GM18907 (cell line): Measurements from ENCODE around the gene FSCN2.

Source experiments
- ATAC-seq: cut with Tn5 transposase; IDR thresholded peaks from one replicate; pipeline ENCODE4 v1.9.1; 2021; ENCODE audit warnings: mild to moderate bottlenecking, moderate library complexity; ENCODE audit not compliant: unreplicated experiment

The FSCN2 gene

GRCh38 chr17:81538651-81539570 is 10.7 kb downstream of the FSCN2 start:
- no peak for ATAC-seq

GRCh38 chr17:81539571-81539900 is 11.4 kb downstream of the FSCN2 start:
- ATAC-seq: no peak

DNA sequence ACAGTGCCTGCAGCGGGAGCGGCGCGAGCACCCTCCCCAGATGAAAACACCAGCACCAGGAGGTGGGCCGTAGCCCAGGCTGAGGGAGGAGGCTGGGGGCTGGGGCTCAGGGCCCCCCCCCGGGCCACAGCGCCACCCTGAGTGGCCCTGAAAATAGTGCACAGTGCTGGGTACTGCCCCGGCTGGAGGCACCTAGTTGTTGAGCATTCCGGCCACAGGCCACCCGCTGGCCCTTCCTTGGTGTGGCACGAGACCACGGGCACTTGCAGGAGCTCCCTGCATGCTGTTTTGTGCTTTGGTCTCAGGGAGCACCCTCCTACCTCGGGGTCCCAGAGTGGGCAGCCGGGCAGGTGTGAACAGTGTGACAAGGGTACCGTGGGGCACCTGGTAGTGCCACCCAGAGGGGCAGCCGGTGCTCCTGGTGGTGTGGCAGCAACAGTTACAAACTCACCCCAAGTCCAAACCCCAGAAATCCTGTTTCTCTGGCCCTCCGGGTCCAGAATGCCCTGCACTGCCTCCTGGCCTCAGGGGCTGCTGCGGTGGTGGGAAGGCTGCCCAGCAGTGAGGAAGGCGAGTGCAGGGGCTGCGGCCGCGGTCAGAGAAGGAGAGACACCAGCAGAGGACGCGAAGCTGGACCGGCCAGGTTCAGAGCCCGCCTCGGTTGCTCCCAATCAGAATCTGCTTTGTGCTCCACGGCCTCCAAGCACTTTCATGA is 11.9 kb downstream of the FSCN2 start:
- ATAC-seq: no peak

DNA sequence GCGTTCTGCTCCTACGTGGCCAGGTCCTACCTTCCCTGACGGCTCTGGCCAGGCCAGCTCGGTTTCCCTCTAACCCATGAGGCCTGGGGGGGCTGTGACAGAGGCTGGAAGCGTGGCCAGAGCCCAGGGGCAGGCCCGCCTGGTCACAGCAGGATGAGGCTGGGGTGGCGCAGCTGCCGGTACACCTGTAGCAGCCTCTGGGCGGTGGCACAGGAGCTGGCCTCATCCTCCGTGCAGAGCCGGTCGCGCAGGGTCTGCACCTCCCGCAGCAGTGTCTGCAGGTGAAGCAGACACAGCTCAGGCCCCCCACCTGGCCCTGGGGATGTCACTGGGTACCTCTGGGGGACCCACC is 12.5 kb downstream of the FSCN2 start:
- ATAC-seq: no peak

- ATAC-seq: no peak
Observed at GRCh38 chr17:81541123-81541522, 12.9 kb downstream of the FSCN2 start.

GRCh38 chr17:81542431-81543338 is 14.5 kb downstream of the FSCN2 start:
- ATAC-seq: no peak

- no peak for ATAC-seq
Observed at GRCh38 chr17:81543339-81543675, 15.1 kb downstream of the FSCN2 start.

- ATAC-seq: no peak
Observed at GRCh38 chr17:81543756-81544155, 15.6 kb downstream of the FSCN2 start.

DNA sequence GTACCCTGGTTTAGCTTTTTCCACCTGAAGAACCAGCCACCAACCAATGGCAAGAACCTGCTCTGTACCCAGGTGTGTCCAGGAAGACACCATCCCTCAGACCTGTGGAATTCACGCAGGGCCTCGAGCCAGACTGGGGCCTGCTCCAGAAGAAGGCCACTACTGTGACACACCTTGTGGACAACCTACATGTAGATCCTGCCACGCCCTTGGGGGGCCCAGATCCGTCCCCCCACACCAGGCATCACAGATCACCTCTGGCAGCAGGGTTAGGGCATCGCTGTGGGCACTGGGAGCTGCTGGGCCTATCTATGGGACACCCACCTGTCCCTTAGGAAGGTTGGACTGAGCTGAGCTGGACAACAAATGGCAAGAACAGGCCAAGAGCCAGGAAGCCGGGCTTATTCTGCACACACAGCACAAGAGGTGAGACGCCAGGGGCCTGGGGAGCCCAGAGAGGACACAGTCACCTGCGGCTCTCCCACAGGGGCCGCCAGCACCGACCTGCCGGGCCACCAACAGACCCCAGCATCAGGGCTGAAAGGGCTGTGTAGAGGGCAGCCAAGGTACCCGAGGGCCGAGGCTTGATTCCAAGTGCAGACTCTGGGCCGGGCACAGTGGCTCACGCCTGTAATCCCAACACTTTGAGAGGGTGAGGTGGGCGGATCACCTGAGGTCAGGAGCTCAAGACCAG is 16.3 kb downstream of the FSCN2 start:
- ATAC-seq: no peak

DNA sequence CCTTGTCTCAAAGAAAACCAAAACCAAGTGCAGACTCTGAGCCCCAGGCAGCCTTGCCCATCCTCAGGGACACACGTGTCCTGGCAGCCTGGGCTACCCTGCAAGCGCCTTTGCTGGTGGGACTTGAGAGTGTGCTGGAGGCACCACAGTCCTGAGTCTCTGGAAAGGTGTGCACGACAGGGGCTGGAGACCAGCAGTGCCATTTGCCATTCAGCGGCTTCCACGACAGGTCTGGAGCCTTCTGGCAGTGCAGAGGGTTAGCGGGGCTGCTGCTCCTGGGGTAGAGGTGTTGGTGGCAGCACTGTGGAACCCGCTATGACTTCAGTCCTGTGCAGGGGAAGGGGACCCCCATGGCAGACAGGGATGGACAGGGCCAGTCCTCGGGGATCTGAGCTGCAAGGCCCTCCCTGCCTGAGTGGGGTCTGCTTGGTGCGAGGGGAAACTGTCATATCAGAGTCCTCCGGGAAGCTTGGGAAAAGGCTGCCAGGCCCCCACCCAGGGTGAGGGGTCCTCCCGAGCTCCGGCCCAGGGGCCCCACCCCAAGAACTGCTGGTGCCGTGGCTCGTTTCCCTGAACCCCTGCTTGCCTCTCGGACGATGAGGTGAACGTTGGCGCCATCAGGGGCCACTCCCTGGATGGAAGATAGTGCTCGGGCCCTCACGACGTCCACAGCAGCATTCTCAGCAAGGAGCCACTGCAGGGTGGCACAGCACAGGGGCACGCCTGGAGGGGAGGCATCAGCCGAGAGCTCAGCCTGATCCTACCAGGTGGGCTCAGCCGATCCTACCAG is 17.2 kb downstream of the FSCN2 start:
- ATAC-seq: no peak

- ATAC-seq: no peak
Observed at GRCh38 chr17:81546906-81547613, 18.9 kb downstream of the FSCN2 start.

DNA sequence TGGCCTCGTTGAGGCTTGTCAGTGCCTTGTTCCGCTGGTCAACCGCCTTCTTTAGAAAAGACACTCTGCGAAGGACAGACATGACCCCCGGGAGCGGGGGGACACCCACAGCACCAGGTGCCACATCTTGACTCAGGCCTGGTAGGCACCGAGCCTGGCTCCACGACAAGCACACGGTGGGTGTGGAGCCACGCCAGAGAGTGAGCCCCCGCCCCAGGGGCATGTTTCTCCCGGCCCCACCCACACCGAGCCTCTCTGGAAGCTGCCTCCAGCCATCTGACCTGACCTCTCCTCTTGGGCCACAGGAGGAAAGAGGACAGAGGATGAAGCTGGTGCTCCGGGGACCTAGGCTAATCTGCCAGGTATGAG is 19.4 kb downstream of the FSCN2 start:
- no peak for ATAC-seq

DNA sequence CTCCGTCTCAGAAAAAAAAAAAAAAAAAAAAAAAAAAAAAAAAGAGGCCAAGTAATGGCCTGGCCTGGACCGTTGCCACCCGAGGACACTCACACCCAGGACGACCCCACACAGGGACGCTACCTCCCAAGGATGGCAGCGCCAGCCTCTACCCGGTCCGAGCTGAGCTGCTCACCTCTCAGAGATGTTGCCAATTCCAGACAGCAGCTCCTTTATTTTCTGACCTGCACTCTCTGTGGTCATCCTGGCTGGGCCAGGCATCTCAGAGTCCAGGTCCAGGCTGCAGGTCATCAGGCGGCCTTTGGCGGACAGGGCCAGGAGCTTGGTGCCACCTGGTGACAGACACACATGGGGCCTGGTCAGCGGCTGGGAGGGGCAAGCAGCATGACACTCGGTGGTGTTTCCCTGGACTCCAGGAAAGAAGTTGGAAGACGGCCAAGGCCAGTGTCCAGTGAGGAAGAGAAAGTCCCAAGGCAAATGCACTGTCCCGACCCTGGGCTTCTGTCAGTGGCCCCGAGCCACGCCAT is 20.9 kb downstream of the FSCN2 start:
- ATAC-seq: no peak

- ATAC-seq: no peak
Observed at GRCh38 chr17:81549826-81550225, 21.6 kb downstream of the FSCN2 start.

DNA sequence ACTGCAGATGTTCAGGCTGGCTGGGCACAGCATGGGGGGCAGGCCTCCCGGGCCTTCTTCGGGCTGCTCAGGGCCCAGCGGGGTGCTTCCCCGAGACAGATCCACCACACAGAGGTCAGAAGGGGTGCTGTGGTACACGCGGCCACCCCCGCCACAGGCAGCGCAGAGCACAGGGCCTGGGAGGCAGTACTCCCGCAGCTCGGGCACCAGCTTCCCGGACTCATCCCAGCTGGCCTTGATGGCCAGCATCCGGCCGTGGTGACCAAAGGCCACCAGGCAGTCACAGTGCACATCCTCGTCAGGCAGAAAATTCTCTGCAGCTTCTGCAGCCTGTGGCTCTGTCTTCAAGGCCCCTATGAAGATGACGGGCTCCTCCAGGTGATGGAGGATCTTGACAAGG is 22.1 kb downstream of the FSCN2 start:
- no peak for ATAC-seq

- no peak for ATAC-seq
Observed at GRCh38 chr17:81550830-81551457, 22.8 kb downstream of the FSCN2 start.

DNA sequence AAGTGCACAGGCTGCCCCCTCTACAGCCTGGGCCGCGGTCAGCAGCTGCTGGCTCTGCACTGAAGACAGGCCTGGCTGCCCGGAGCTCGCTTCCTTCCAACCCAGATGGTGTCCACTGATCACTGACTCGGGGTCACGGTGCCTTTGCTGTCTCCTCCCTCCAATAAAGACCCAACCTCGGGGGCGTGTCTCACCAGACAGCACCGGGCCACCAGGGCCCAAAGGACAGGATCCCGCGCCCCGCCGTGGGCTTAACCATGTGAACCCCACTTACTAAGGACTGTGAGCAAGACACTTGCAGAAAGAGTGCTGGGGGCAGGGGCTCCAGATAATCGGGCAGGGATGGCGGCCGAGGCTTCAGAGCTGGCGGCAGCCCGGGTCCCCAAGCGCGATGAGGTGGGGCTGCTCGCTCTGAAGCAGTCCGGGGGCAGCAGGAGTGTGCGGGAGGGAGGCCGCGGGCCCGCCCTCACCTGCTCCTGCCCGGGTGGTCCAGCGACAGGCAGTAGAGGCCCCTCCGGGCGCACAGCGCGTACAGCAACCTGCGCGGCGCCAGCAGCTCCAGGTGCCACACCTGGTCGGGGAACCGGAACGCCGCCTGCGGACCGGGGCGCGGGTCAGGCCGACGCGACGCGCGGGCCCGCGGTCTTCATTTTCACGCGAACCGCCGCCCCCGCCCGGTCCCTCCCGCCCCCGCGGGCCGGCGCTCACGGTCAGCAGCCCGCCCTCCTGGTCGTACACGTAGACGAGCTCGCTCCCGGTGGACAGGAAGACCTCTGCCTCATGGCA is 23.5 kb downstream of the FSCN2 start:
- no peak for ATAC-seq
